HG02973 (cell line): ENCODE data around the gene RALA.
"Not testable (repeated sequence)": the region's sequence is repeated elsewhere in the genome, so short reads cannot be mapped to it uniquely, and the experiment has no call there.

Experiments
- ATAC-seq: cut with Tn5 transposase; IDR thresholded peaks from one replicate; pipeline ENCODE4 v1.9.1; 2021; ENCODE audit warnings: moderate library complexity; ENCODE audit not compliant: unreplicated experiment

Gene RALA

GRCh38 chr7:39645482-39646407 lies 22.4 kb downstream of the RALA start:
- ATAC-seq: no peak

GRCh38 chr7:39647816-39648215 lies 24.4 kb downstream of the RALA start:
- ATAC-seq: no peak

- ATAC-seq: no peak
Measured at GRCh38 chr7:39650676-39651075, 27.3 kb downstream of the RALA start.

- no peak for ATAC-seq
Measured at GRCh38 chr7:39651265-39651664, 27.9 kb downstream of the RALA start.

- ATAC-seq: no peak
Measured at GRCh38 chr7:39656415-39656814, 33.0 kb downstream of the RALA start.

GRCh38 chr7:39659356-39660013 lies 36.1 kb downstream of the RALA start:
- ATAC-seq: no peak

GRCh38 chr7:39661960-39662359 lies 38.6 kb downstream of the RALA start:
- no peak for ATAC-seq

- no peak for ATAC-seq
Measured at GRCh38 chr7:39663263-39663662, 39.9 kb downstream of the RALA start.

GRCh38 chr7:39664057-39664456 lies 40.7 kb downstream of the RALA start:
- no peak for ATAC-seq

GRCh38 chr7:39664585-39664984 lies 41.2 kb downstream of the RALA start:
- ATAC-seq: no peak

GRCh38 chr7:39666562-39666961 lies 43.2 kb downstream of the RALA start:
- no peak for ATAC-seq

- no peak for ATAC-seq
Measured at GRCh38 chr7:39667341-39667923, 44.1 kb downstream of the RALA start.

GRCh38 chr7:39668280-39668679 lies 44.9 kb downstream of the RALA start:
- not testable (repeated sequence) for ATAC-seq

GRCh38 chr7:39670052-39670451 lies 46.7 kb downstream of the RALA start:
- no peak for ATAC-seq

GRCh38 chr7:39670934-39671333 lies 47.6 kb downstream of the RALA start:
- ATAC-seq: no peak

- no peak for ATAC-seq
Measured at GRCh38 chr7:39672176-39672575, 48.8 kb downstream of the RALA start.

- ATAC-seq: no peak
Measured at GRCh38 chr7:39673868-39674267, 50.5 kb downstream of the RALA start.

GRCh38 chr7:39674406-39674805 lies 51.0 kb downstream of the RALA start:
- no peak for ATAC-seq

GRCh38 chr7:39676346-39676745 lies 53.0 kb downstream of the RALA start:
- ATAC-seq: no peak

- no peak for ATAC-seq
Measured at GRCh38 chr7:39678930-39679709, 55.7 kb downstream of the RALA start.

- not testable (repeated sequence) for ATAC-seq
Measured at GRCh38 chr7:39679874-39680273, 56.5 kb downstream of the RALA start.
